HAP-1 (cell line): ENCODE measurements around the gene SOX4.

Experiments
- DNase-seq, 2 experiments: peaks; one replicate each; pipeline ENCODE4 v3.0.0-alpha.2; 2016 to 2020; ENCODE audit warnings: low spot score in 2 of 2
- H3K27me3 ChIP-seq: fragments of 250-450 bp; sonication (Bioruptor Pico); 2 replicates; pipeline ENCODE4 v1.5.1; 2020; ENCODE audit warnings: low read depth, mild to moderate bottlenecking, moderate library complexity
- H3K36me3 ChIP-seq: fragments of 250-450 bp; sonication (Bioruptor Pico); replicated peaks from 2 replicates; pipeline ENCODE4 v1.5.1; 2020; ENCODE audit warnings: mild to moderate bottlenecking
- H3K4me1 ChIP-seq: fragments of 250-450 bp; sonication (Bioruptor Pico); 2 replicates; pipeline ENCODE4 v1.5.1; 2020; ENCODE audit warnings: mild to moderate bottlenecking
- H3K4me3 ChIP-seq: fragments of 250-450 bp; sonication (Bioruptor Pico); 2 replicates; pipeline ENCODE4 v1.5.1; 2020; ENCODE audit warnings: mild to moderate bottlenecking, moderate library complexity
- H3K9me3 ChIP-seq: fragments of 250-450 bp; sonication (Bioruptor Pico); 2 replicates; pipeline ENCODE4 v1.5.1; 2020; ENCODE audit warnings: mild to moderate bottlenecking, moderate library complexity
- in situ Hi-C: fragments of 300-500 bp; cut with MboI; formaldehyde crosslinking; loops from 3 replicates; pipeline ENCODE4 v1.14.3; 2020; ENCODE audit warnings: low sequenced_read_pairs, inconsistent platforms, mixed read lengths

SOX4 gene

DNA sequence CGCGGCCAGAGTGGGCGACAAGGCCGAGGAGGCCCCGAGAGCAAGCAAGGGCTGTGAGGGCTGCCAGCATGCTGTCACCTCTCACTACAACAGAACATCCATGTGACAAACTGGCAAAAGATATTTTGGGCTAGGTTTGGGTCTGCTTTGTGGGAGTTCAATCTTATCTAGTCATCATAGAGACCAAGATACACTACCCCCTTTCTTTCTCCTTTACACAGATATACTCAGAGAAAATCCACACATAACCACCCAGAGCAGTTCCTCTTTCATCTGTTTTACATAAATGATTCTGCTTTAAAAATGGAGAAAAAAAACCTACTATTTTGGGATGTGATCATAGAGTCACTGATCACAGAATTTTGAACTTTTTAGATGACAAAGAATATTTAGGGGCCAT, 16.8 kb downstream of the SOX4 start:
- Histone ChIP-seq H3K4me1 (peaks cover 8% of the 10 kb centered on the region), H3K9me3 (no peaks in the 10 kb centered on the region), H3K36me3 (no peaks in the 10 kb centered on the region), H3K27me3 (no peaks in the 10 kb centered on the region), H3K4me3 (no peak overlapping the region)
- no peak for DNase-seq
- in situ Hi-C loops: no loop called here

DNA sequence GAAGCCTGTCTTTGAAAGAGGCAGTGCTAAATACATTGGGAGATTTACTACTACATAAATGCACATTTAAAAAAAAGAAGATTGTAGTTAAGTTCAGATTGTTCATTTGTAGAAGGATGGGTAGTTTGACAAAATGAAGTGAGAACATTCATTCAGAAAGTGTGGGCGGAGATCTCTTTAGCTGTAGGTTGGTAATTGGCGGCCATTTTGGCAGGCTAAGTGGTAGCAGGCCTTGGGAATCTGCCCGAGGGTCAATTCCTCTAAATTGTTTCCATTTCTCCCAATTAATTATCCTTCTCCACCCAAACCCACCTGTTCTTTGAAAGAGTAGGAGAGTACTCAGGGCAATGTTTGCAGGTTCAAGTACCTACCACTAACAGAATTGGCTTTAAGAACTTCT, 17.9 kb downstream of the SOX4 start:
- Histone ChIP-seq H3K4me1 (peaks cover 11% of the 10 kb centered on the region), H3K27me3 (no peaks in the 10 kb centered on the region), H3K36me3 (no peaks in the 10 kb centered on the region), H3K4me3 (no peak overlapping the region), H3K9me3 (no peaks in the 10 kb centered on the region)
- in situ Hi-C loops: no loop called here
- no peak for DNase-seq

DNA sequence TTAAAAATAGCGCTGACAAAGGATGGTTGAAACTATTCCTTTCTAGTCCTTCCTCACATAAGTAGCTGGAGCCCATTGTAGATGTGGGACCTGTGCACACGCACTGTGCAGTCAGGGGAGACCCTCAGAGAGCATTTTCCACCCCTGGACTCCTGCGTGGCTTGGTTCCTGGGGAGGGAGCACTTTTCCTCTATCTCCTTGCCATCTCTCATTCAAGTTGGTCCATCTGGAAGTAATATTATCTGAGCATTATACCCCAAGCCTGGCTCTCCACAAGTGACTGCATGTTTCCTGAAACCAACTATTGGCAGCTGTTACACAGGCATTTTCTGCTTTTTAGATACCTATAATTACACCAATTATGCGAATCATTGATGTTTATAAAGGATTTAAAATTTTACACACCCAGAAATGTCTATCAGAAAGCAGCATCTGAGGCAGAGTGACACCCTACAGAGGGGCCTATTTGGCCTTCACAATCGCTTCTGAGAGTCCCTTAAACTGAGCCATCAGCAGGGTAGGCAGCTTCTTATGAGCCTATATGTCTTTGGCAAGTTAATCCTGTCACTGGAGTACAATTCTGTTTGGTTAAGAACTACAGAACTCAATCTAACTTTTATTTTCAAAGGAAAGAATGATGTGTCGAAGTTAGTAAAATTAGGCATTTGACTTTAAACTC, 18.7 kb downstream of the SOX4 start:
- H3K9me3 ChIP-seq: no peaks in the 10 kb centered on the region
- in situ Hi-C loops: no loop called here
- H3K4me1 ChIP-seq: peaks cover 11% of the 10 kb centered on the region
- DNase-seq: no peak
- H3K36me3 ChIP-seq: no peaks in the 10 kb centered on the region
- no peaks in the 10 kb centered on the region for H3K27me3 ChIP-seq
- no peak overlapping the region for H3K4me3 ChIP-seq

DNA sequence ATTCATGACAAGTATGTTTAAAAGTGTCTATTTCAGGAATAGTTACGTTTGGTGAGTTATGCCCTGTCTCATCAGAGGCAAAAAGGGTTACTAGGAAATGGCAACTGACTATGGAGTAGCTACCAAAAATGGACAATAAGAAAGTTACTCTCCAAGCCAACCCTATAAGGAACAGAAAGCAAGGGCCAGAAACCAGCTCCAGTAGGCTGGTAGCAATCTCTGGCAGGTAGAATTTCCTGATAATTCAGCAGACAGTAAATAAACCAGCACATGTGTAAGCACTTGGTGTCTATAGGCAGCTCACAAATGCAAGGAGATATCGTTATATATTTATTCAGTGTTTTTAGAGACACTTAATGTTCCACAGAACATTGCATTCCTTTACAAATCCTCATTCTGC, 20.3 kb downstream of the SOX4 start:
- Histone ChIP-seq H3K27me3 (no peaks in the 10 kb centered on the region), H3K36me3 (no peaks in the 10 kb centered on the region), H3K4me1 (peaks cover 11% of the 10 kb centered on the region), H3K9me3 (no peaks in the 10 kb centered on the region), H3K4me3 (no peak overlapping the region)
- no peak for DNase-seq
- in situ Hi-C loops: no loop called here

DNA sequence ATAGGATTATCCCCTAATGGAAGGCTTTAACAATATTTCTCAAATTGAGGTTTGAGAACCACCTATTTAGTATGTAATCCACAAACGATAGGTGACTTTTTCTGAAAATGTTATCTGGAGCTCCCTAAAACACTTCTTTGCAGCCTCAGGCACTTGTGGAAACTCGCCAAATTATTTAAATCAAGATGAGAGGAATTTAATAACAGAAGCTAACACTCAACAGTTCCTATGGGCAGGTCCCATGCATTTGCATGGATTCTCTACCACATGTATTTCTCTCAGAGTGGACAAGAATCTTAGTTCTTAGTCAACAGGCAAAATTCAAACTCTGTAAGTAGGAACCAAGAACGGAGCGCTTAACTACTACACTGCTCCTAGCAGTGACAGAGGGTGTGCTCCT, 20.7 kb downstream of the SOX4 start:
- no peaks in the 10 kb centered on the region for H3K27me3 ChIP-seq
- peaks cover 11% of the 10 kb centered on the region for H3K4me1 ChIP-seq
- in situ Hi-C loops: no loop called here
- DNase-seq: no peak
- no peak overlapping the region for H3K4me3 ChIP-seq
- no peaks in the 10 kb centered on the region for H3K9me3 ChIP-seq
- no peaks in the 10 kb centered on the region for H3K36me3 ChIP-seq

DNA sequence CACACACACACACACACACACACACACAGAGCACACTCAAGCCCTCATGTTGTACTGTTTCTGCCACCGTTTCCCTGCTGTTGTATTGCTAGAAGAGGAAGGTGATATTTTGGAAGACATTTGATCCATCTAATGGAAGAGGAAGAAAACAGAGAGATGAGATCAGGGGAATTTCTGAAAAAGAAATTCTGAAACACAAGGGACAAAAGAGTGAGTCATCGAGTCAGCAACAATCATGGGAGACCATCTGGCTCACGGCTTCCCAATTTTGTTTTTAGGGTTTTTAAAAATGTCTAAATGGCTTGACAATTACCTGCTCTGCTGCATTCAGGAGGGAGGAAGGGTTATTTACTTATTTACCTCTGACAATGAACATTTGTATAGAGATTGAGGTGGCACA, 22.0 kb downstream of the SOX4 start:
- DNase-seq: no peak
- in situ Hi-C loops: no loop called here
- H3K27me3 ChIP-seq: no peaks in the 10 kb centered on the region
- no peak overlapping the region for H3K4me3 ChIP-seq
- no peaks in the 10 kb centered on the region for H3K9me3 ChIP-seq
- H3K36me3 ChIP-seq: no peaks in the 10 kb centered on the region
- peaks cover 11% of the 10 kb centered on the region for H3K4me1 ChIP-seq

DNA sequence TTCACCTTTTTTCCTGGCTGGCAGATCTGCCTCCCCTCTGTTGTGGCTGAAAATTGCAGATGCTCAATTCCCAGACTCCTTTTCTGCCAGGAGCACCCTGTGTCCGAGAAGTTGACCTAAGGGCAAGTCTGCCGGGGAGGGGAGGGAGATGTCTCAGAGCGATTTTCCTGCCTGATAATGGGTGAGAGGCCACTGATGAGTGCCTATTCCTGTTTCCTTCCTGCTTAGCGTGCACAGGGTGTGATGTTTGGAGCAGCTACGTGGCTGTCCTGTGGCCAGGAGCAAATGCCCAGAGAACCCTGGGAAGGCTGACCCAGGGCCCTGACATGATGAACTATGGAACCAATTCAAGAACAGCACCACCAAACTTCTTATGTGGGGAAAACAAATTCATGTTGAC, 22.5 kb downstream of the SOX4 start:
- Histone ChIP-seq H3K4me1 (peaks cover 11% of the 10 kb centered on the region), H3K27me3 (no peaks in the 10 kb centered on the region), H3K9me3 (no peaks in the 10 kb centered on the region), H3K36me3 (no peaks in the 10 kb centered on the region), H3K4me3 (no peak overlapping the region)
- in situ Hi-C loops: no loop called here
- DNase-seq: no peak

DNA sequence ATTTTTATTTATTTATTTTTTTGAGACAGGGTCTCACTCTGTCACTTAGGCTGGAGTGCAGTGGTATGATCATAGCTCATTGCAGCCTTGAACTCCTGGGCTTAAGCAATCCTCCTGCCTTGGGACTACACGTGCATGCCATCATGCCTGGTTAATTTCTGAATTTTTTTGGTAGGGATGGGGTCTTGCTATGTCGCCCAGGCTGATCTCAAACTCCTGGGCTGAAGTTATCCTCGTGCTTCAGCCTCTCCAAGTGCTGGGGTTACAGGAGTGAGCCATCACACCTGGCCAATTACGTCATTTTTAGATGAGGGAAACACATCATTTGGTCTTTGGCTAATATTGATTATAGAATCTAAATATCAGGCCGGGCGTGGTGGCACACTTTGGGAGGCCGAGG, 32.1 kb downstream of the SOX4 start:
- Histone ChIP-seq H3K4me1 (no peaks in the 10 kb centered on the region), H3K9me3 (no peaks in the 10 kb centered on the region), H3K27me3 (no peaks in the 10 kb centered on the region), H3K4me3 (no peak overlapping the region), H3K36me3 (no peaks in the 10 kb centered on the region)
- DNase-seq: no peak
- in situ Hi-C loops: no loop called here

DNA sequence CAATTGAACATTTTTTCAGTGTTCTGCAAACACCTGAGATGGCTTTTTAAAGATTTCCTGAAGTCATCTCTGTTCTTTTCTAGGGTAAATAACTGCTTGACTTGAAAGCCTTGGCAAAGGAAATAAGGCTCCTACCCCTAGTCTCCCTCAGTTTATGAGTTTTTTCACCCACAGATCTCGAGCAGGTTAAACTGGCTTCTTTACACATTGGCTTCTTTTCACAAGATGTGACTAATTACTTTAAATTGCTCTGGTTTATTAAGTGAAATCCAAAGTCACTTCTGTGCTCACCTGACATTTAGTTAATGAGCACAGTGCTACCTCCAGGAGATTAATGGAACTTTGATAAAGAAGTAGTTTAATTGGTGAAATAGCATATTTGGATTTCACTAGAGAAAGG, 33.2 kb downstream of the SOX4 start:
- Histone ChIP-seq H3K4me1 (no peaks in the 10 kb centered on the region), H3K9me3 (no peaks in the 10 kb centered on the region), H3K27me3 (no peaks in the 10 kb centered on the region), H3K4me3 (no peak overlapping the region), H3K36me3 (no peaks in the 10 kb centered on the region)
- no peak for DNase-seq
- in situ Hi-C loops: no loop called here

DNA sequence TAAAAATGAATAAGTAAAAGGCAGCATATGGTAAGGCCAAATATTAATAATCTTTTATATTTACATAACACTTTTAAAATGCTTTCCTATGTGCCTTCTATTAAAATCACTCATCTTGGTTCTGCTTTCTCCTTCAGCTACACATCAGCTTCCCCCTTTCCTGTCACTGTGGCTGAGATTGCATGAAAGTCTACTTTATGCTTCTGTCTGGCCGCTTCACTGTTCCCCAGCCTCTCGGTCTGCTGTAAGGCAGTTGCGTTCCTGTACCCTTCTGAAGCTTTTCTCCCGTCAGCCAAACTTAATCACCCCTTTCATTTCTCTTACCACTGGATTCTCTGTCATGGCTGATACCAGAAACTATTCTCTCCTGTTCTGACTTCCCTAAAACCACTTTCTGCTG, 34.6 kb downstream of the SOX4 start:
- DNase-seq: no peak
- Histone ChIP-seq H3K4me3 (no peak overlapping the region), H3K27me3 (no peaks in the 10 kb centered on the region), H3K4me1 (no peaks in the 10 kb centered on the region), H3K36me3 (no peaks in the 10 kb centered on the region), H3K9me3 (no peaks in the 10 kb centered on the region)
- in situ Hi-C loops: no loop called here

DNA sequence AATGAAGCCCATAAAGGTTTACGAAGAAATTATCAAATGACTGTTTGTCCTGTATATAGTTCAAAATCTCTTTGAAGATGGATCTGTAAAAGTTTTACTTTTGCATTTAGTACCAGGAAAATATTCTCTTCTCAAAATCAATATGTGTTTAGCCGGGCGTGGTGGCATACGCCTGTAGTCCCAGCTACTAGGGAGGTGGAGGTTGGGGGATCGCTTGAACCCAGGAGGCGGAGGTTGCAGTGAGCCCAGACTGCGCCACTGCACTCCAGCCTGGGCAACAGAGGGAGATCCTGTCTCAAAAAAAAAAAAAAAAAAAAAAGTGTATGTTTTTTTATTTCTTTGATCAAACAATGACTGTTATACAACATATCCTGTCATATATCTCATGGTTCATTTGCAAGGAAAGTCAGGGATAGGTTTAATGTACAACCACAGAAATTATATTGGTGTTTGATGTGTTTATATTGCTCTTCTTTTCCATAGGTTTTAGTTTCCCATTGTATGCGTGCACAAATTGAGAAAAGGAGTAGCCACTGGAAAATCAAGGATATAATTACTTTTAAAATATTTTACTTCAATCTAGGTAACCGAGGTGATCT, 40.1 kb downstream of the SOX4 start:
- Histone ChIP-seq H3K9me3 (no peaks in the 10 kb centered on the region), H3K4me1 (no peaks in the 10 kb centered on the region), H3K4me3 (no peak overlapping the region), H3K36me3 (no peaks in the 10 kb centered on the region), H3K27me3 (no peaks in the 10 kb centered on the region)
- DNase-seq: no peak
- in situ Hi-C loops: no loop called here

DNA sequence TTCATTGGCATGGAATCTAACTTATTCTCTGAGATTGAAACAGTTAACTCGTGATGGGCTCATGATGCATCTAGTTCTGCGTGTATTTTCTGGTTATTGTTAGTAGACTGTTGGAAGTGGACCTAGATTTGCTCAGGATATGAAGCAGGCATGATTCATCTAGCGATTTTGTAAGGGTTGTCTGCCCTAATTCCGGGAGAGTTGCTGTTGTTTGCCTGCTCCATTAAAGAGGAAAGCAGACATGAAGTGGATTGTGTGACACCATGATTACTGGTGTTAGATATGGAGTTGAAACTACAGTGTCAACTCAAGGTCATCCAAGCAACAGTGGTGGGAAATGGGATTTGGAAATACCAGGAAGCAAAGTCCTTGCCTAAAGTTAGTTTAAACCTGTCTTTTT, 41.0 kb downstream of the SOX4 start:
- in situ Hi-C loops: no loop called here
- no peak overlapping the region for H3K4me3 ChIP-seq
- no peaks in the 10 kb centered on the region for H3K4me1 ChIP-seq
- no peaks in the 10 kb centered on the region for H3K9me3 ChIP-seq
- DNase-seq: no peak
- no peaks in the 10 kb centered on the region for H3K36me3 ChIP-seq
- H3K27me3 ChIP-seq: no peaks in the 10 kb centered on the region

DNA sequence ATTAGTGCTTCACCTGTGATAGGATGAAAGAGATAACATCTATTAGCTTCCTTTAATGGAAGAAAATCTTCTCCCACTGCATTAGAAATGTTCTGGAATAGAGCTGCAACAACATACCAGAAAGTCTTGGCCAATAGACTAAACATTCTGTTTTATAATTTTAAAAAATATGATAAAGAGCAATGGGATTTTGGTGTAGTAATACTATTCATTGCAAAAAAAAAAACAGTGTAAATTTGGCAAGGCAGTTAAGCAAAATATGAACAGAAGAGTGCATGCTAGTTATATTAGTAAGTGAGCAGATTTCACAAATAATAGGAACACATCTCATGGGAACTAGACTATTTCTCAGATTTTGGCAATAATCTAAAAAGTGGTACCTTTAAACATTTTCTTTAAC, 43.3 kb downstream of the SOX4 start:
- no peaks in the 10 kb centered on the region for H3K36me3 ChIP-seq
- no peak overlapping the region for H3K4me3 ChIP-seq
- H3K9me3 ChIP-seq: no peaks in the 10 kb centered on the region
- in situ Hi-C loops: no loop called here
- no peaks in the 10 kb centered on the region for H3K4me1 ChIP-seq
- DNase-seq: no peak
- H3K27me3 ChIP-seq: no peaks in the 10 kb centered on the region

DNA sequence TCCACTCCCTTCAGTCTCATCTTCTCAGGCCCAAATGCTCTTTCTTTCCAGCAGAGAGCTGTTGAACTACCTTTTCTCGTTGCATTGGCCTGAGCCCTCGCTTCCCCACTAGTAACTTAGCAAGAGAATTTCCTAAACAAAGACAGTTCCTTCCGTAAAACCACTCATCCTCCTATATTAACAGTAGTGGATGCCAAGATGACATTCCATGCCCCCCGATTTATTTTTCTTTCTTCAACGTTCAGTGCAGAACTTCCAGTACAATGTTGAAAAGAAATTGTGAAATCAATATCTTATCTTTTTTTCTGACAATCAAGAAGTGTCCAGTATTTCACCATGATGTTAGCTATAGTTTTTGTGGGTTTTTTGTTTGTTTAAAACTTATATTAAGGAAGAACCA, 45.8 kb downstream of the SOX4 start:
- no peak overlapping the region for H3K4me3 ChIP-seq
- no peaks in the 10 kb centered on the region for H3K9me3 ChIP-seq
- H3K27me3 ChIP-seq: no peaks in the 10 kb centered on the region
- no peak for DNase-seq
- H3K4me1 ChIP-seq: no peaks in the 10 kb centered on the region
- no peaks in the 10 kb centered on the region for H3K36me3 ChIP-seq
- in situ Hi-C loops: no loop called here
